Measurements from ENCODE around the gene CDK9. TPM values are rescaled to one million over a fixed set of nuclear protein-coding genes. Genes with fewer than 3 reads are reported as not detected.

The CDK9 gene
- total and polyA plus RNA-seq, 2 donors, result 30.1 to 66.2 TPM

Small RNAs within 50 kb of the gene (small RNA-seq; reads per million reads assigned to genes)
- gene RF00019, result not detected

Other genes with a start within 250 kb of the CDK9 start
- 13.7 TPM for gene STXBP1, start 173.8 kb upstream of the CDK9 start, total RNA-seq
- gene STXBP1, start 173.8 kb upstream of the CDK9 start, polyA plus RNA-seq, result 28.9 TPM
- gene CFAP157, start 79.0 kb upstream of the CDK9 start, total RNA-seq, result not detected
- 0.23 TPM for gene CFAP157, start 79.0 kb upstream of the CDK9 start, polyA plus RNA-seq
- 5.7 TPM for gene PTRH1, start 70.4 kb upstream of the CDK9 start, total RNA-seq
- 29.8 TPM for gene PTRH1, start 70.4 kb upstream of the CDK9 start, polyA plus RNA-seq
- gene TTC16, start 70.0 kb upstream of the CDK9 start, total RNA-seq, result not detected
- gene TTC16, start 70.0 kb upstream of the CDK9 start, polyA plus RNA-seq, result not detected
- gene TOR2A, start 50.7 kb upstream of the CDK9 start, total RNA-seq, result 3.8 TPM
- 16.5 TPM for gene TOR2A, start 50.7 kb upstream of the CDK9 start, polyA plus RNA-seq
- 11.6 TPM for gene SH2D3C, start 7.4 kb upstream of the CDK9 start, total RNA-seq
- 16.6 TPM for gene SH2D3C, start 7.4 kb upstream of the CDK9 start, polyA plus RNA-seq
- 18.6 TPM for gene FPGS, start 16.8 kb downstream of the CDK9 start, total RNA-seq
- 57.7 TPM for gene FPGS, start 16.8 kb downstream of the CDK9 start, polyA plus RNA-seq
- 16.4 TPM for gene ENG, start 68.6 kb downstream of the CDK9 start, total RNA-seq
- 196 TPM for gene ENG, start 68.6 kb downstream of the CDK9 start, polyA plus RNA-seq
- gene AK1, start 91.6 kb downstream of the CDK9 start, total RNA-seq, result 27.3 TPM
- 57.2 TPM for gene AK1, start 91.6 kb downstream of the CDK9 start, polyA plus RNA-seq
- gene ST6GALNAC6, start 113.6 kb downstream of the CDK9 start, total RNA-seq, result 17.7 TPM
- gene ST6GALNAC6, start 113.6 kb downstream of the CDK9 start, polyA plus RNA-seq, result 105 TPM
- 6.8 TPM for gene ST6GALNAC4, start 131.0 kb downstream of the CDK9 start, total RNA-seq
- 35.1 TPM for gene ST6GALNAC4, start 131.0 kb downstream of the CDK9 start, polyA plus RNA-seq
- 0.48 TPM for gene PIP5KL1, start 144.7 kb downstream of the CDK9 start, total RNA-seq
- 1.4 TPM for gene PIP5KL1, start 144.7 kb downstream of the CDK9 start, polyA plus RNA-seq
- gene DPM2, start 151.8 kb downstream of the CDK9 start, total RNA-seq, result 7.5 TPM
- 32.1 TPM for gene DPM2, start 151.8 kb downstream of the CDK9 start, polyA plus RNA-seq
- 30.4 TPM for gene EEIG1, start 195.0 kb downstream of the CDK9 start, total RNA-seq
- 67.1 TPM for gene EEIG1, start 195.0 kb downstream of the CDK9 start, polyA plus RNA-seq